Gastroesophageal sphincter (tissue), 4 donors: ENCODE data around the gene RPS21. TPM values are rescaled to one million over a fixed set of nuclear protein-coding genes. Genes with fewer than 3 reads are reported as not detected.
"Not testable (repeated sequence)": the region's sequence is repeated elsewhere in the genome, so short reads cannot be mapped to it uniquely, and the experiment has no call there.

Experiments used
- ATAC-seq: fragments of 150-250 bp; one replicate; pipeline ENCODE4 v1.9.1; 2016; ENCODE audit warnings: mild to moderate bottlenecking, moderate library complexity
- H3K27ac ChIP-seq, 4 donors: fragments of 200-600 bp; sonication (generic) in 3 of 4; 1 replicate in 3 of 4; 2 replicates in 1 of 4; pipeline ENCODE4 v1.5.1; 2016 to 2019
- H3K27me3 ChIP-seq: fragments of 200-600 bp; sonication (generic); one replicate; pipeline ENCODE4 v1.5.1; 2019
- H3K36me3 ChIP-seq, 2 donors: fragments of 200-600 bp; sonication (generic); one replicate each; pipeline ENCODE4 v1.5.1; 2019; ENCODE audit warnings: control low read depth in 1 of 2
- H3K4me1 ChIP-seq, 3 donors: fragments of 200-600 bp; sonication (generic); 1 replicate in 2 of 3; 2 replicates in 1 of 3; pipeline ENCODE4 v1.5.1; 2016 to 2019; ENCODE audit warnings: control low read depth in 2 of 3
- H3K4me3 ChIP-seq, 2 donors: fragments of 200-600 bp; sonication (generic); one replicate each; pipeline ENCODE4 v1.5.1; 2019; ENCODE audit warnings: mild to moderate bottlenecking in 1 of 2, moderate library complexity in 1 of 2
- H3K9me3 ChIP-seq, 3 donors: fragments of 200-600 bp; sonication (generic); one replicate each; pipeline ENCODE4 v1.5.1; 2017 to 2019; ENCODE audit warnings: control low read depth in 2 of 3
- EP300 ChIP-seq: sonication (generic); formaldehyde crosslinking; IDR thresholded peaks from one replicate; pipeline ENCODE4 v1.6.1; 2017; ENCODE audit warnings: antibody characterized with exemption, mild to moderate bottlenecking
- POLR2A ChIP-seq, 2 donors: fragments of 450-650 bp; IDR thresholded peaks; one replicate each; pipeline ENCODE4 v1.6.1; 2017; ENCODE audit warnings: antibody characterized with exemption in 2 of 2, mild to moderate bottlenecking in 2 of 2, moderate library complexity in 1 of 2
- POLR2AphosphoS5 ChIP-seq: sonication (generic); formaldehyde crosslinking; IDR thresholded peaks from one replicate; pipeline ENCODE4 v1.6.1; 2017; ENCODE audit warnings: antibody characterized with exemption
- WGBS, 2 donors: methylation state at CpG; one replicate each; pipeline ENCODE4 v1.1.5; 2018; ENCODE audit warnings: low coverage in 1 of 2; 5-methylcytosine and 5-hydroxymethylcytosine counted together
- total RNA-seq, 4 donors: library from RNA; depleted of rRNA; stranded (reverse); fragments of >200 nt; gene quantifications; one replicate each; pipeline ENCODE4 v1.1.0, GENCODE V29; 2016
- TF ChIP-seq, protein P1 (sequence below), 4 experiments: fragments of 200-600 bp in 2 of 4; fragments of 450-650 bp in 2 of 4; sonication (generic) in 1 of 4; IDR thresholded peaks; one replicate each; pipeline ENCODE4 v1.5.1; 2017 to 2019; ENCODE audit warnings: antibody characterized with exemption in 4 of 4, mild to moderate bottlenecking in 2 of 4, moderate library complexity in 2 of 4

Gene RPS21
- total RNA-seq, 4 donors from 2014 or later = 383 to 2,881 (median 2,372) TPM

DNA sequence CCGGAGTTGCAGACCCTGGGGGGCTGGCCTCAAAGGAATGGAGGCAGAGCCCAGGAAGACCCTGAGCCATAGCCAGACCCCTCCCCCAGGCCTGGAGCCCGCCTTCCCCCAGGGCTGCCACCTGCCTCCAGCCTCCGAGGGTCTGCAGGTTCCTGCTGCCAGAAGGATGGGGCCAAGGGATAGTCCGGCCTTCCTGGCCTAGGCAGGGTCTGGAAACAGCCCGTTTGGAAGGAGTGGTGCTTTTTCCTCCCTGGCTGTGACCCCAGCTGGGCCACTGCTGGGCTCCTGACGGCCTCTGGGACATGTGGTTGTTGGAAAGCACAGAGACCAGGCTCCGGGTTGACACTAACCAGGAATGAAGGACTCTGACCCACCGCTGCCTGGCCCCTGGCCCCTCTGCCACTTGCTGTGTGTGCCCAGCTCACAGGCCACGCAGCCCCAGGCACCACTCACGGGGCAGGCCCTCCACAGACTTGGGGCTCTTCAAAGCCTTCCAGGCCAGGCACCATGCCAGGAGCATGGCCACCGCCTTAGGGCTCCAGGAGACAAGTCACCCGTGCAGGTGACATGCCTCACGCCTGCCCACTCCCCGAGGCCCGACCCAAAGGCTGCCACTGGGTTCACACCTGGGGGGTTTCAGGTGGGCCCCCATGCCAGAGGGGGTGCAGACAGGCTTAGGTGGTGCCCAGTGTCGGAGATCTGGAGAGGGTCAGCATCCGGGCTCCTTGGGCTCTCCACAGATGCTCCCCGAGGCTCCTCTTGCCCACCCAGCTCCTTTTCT lies 15.9 kb upstream of the RPS21 start:
- H3K27ac ChIP-seq = peak overlapping the region; percentile 84 to 97 (median 92)
- peaks cover 8% of the 10 kb centered on the region for H3K27me3 ChIP-seq
- no peaks in the 10 kb centered on the region for H3K36me3 ChIP-seq
- peaks cover 9 to 91% (median 62%) of the 10 kb centered on the region in 3 donors for H3K4me1 ChIP-seq
- ATAC-seq = no peak
- no peak for TF ChIP-seq POLR2A (IDR thresholded peaks at IDR 0.05)
- TF ChIP-seq, protein P1, sequence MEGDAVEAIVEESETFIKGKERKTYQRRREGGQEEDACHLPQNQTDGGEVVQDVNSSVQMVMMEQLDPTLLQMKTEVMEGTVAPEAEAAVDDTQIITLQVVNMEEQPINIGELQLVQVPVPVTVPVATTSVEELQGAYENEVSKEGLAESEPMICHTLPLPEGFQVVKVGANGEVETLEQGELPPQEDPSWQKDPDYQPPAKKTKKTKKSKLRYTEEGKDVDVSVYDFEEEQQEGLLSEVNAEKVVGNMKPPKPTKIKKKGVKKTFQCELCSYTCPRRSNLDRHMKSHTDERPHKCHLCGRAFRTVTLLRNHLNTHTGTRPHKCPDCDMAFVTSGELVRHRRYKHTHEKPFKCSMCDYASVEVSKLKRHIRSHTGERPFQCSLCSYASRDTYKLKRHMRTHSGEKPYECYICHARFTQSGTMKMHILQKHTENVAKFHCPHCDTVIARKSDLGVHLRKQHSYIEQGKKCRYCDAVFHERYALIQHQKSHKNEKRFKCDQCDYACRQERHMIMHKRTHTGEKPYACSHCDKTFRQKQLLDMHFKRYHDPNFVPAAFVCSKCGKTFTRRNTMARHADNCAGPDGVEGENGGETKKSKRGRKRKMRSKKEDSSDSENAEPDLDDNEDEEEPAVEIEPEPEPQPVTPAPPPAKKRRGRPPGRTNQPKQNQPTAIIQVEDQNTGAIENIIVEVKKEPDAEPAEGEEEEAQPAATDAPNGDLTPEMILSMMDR (IDR thresholded peaks at IDR 0.05) = no peak
- no peak for TF ChIP-seq POLR2AphosphoS5
- no peak for TF ChIP-seq EP300
- H3K9me3 ChIP-seq = no peaks in the 10 kb centered on the region
- H3K4me3 ChIP-seq = no peak overlapping the region
- WGBS, 2 donors = no CpG with 5 or more reads among the region's 18 CpGs

DNA sequence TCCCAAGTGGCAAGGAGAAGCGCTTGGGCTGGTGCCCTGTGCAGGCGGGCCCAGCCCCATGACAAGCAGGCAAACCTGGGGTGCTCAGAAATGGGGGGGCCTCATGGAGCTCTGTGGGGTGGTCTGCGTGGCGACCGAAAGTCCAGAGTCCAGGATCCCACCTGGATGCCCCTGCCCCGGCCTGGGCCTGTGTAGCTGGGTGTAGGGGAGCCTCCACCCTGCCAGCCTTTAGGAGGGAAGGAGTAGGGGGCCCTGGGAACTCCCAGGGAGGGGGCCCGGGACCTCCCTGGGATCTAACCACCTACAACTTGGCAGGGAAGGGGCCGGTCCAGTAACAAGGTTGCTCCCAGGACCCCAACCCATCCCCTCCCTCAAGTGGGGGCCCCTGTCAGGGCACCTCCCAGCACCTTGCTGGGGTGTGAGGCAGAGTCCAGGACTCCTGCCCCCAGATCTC lies 15.3 kb upstream of the RPS21 start:
- Histone ChIP-seq H3K4me3 (no peak overlapping the region), H3K27ac (peak overlapping the region; percentile 84 to 97 (median 92)), H3K36me3 (no peaks in the 10 kb centered on the region), H3K9me3 (no peaks in the 10 kb centered on the region), H3K27me3 (peaks cover 8% of the 10 kb centered on the region), H3K4me1 (peaks cover 9 to 91% (median 69%) of the 10 kb centered on the region in 3 donors)
- no peak for TF ChIP-seq POLR2AphosphoS5
- no peak for TF ChIP-seq EP300
- TF ChIP-seq POLR2A (IDR thresholded peaks at IDR 0.05) = no peak
- TF ChIP-seq, protein P1 (IDR thresholded peaks at IDR 0.05) = no peak
- ATAC-seq = no peak
- WGBS, 2 donors = no CpG with 5 or more reads among the region's 8 CpGs

DNA sequence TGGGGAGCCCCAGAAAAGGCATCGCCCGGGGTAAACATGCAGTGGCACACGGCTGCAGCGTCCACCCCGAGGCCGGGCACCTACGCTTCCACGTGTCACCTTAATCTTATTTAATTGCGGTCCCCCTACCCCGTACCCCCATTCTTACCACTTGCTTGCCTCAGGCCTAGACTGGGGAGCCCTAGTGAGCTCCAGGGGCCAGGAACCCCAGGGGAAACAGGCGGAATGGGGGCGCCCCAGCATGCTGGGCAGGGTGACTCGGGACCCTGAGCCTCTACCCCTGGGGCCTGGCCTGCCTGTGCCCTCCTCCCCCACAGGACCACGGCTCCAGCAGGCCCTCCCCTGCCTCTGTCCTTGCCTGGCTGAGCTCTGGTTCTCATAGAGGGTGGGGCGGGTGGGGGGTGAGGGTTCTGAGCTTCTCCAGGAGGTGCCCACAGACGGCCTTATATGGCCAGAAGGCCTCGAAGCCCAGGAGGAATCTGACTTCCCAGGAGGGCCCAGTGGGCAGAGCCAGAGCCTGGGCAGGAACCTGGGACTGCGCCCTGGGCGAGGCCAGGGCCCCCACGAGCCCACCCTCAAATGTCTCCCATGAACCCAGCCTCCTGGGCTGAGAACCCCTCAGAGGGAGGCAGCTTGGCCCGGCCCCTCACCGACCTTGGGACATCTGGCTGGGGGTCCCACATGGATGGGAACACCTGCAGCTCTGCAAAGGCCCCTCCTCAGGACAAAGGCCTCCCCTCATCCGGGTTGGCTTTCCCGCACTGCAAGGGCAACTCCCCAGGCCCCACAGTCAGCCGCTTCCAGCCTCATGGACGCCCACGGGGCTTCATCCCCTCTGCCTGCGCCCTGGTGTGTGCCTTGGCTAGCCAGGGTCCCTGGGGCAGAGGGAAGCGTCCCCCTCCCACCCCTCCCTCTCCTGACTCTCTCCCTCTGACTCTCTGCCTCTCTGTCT lies 14.6 kb upstream of the RPS21 start:
- ATAC-seq = peak; percentile 47
- 65 to 94% methylated on average over 2 to 6 of the region's 29 CpGs for WGBS, 2 donors
- no peaks in the 10 kb centered on the region for H3K36me3 ChIP-seq
- peaks cover 14 to 93% (median 76%) of the 10 kb centered on the region in 3 donors for H3K4me1 ChIP-seq
- H3K4me3 ChIP-seq = no peak overlapping the region
- peak overlapping the region; percentile 84 to 97 (median 92) for H3K27ac ChIP-seq
- H3K27me3 ChIP-seq = peaks cover 8% of the 10 kb centered on the region
- H3K9me3 ChIP-seq = no peaks in the 10 kb centered on the region
- TF ChIP-seq POLR2AphosphoS5 (peak; percentile 45), EP300 (no peak), POLR2A (IDR thresholded peaks at IDR 0.05) (no peak)
- TF ChIP-seq, protein P1 (IDR thresholded peaks at IDR 0.05) = no peak

DNA sequence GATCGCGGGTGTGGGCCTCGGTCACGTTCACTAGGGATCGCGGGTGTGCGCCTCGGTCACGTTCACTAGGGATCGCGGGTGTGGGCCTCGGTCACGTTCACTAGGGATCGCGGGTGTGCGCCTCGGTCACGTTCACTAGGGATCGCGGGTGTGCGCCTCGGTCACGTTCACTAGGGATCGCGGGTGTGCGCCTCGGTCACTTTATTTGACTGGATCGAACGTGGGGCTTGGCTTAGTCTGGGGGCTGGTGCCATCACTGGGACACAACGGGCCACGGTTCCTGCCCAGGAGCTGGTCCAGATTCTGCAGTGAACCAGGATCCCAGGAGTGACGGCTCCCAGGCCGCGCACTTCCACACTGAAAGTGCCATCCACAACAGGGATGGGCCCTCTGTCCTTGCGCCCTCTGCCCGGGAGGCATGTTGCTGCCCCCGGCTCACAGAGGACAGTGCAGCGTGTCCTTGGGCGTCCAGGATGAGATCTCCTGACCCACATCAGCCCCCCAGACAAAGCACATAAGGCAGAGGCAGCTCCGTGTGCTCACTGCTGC lies 13.2 kb upstream of the RPS21 start:
- H3K27ac ChIP-seq = peak overlapping the region; percentile 46 to 90 (median 84)

More for the DNA sequence above, 13.2 kb upstream of the RPS21 start:
- H3K4me3 ChIP-seq, ATAC-seq, H3K36me3 ChIP-seq, H3K27me3 ChIP-seq, H3K9me3 ChIP-seq: not testable (repeated sequence)
- peaks cover 9 to 93% (median 71%) of the 10 kb centered on the region in 3 donors for H3K4me1 ChIP-seq
- WGBS, 2 donors = no CpG with 5 or more reads among the region's 40 CpGs
